ENCODE results near the gene TRAF2. TPM values are rescaled to one million over a fixed set of nuclear protein-coding genes. Genes with fewer than 3 reads are reported as not detected.
A peak's percentile ranks its signal among the peaks of the same experiment; 100 is the strongest.

Gene TRAF2
- total RNA-seq, 4 donors from 2014 or later: 8.6 to 16.1 (median 10.5) TPM

GRCh38 chr9:136886610-136887597 is 588 bp downstream of the TRAF2 start:
- no peaks in the 10 kb centered on the region for H3K9me3 ChIP-seq
- no peaks in the 10 kb centered on the region for H3K27me3 ChIP-seq
- TF ChIP-seq EP300 (IDR thresholded peaks at IDR 0.05): no peak
- TF ChIP-seq POLR2A (IDR thresholded peaks at IDR 0.05): no peak
- no peak for TF ChIP-seq POLR2AphosphoS5 (IDR thresholded peaks at IDR 0.05)
- no peak for TF ChIP-seq CTCF (IDR thresholded peaks at IDR 0.05)
- 9% methylated on average over 14 of the region's 76 CpGs for WGBS
- no peaks in the 10 kb centered on the region for H3K36me3 ChIP-seq
- H3K4me1 ChIP-seq: peaks cover 37% of the 10 kb centered on the region
- H3K4me3 ChIP-seq: peak overlapping the region; percentile 98
- no peak for DNase-seq (ENCODE audit: low spot score in 2 of 2)
- H3K27ac ChIP-seq: peak overlapping the region; percentile 85

DNA sequence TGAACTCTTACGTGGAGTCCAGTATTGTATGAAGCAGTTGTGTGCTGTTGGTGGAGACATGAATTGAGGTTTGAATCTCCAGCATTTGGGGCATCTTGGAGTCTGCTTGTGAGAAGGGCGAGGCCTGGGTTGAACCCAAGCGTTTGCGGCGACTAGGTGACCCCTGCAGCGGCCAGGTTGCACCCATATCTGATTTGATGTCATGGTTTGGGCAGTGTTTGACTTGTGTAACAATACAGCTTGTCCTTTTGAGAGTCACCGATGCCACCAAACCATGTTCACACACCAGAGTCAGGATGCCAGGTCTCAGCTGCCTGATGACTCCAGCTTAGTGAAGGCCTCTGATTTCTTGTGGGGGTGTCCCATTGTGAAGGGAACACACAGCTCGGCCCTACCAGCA is 2.1 kb downstream of the TRAF2 start:
- no peaks in the 10 kb centered on the region for H3K36me3 ChIP-seq
- DNase-seq (ENCODE audit: low spot score in 2 of 2): no peak
- no peak for TF ChIP-seq POLR2A (IDR thresholded peaks at IDR 0.05)
- no peak for TF ChIP-seq EP300 (IDR thresholded peaks at IDR 0.05)
- TF ChIP-seq POLR2AphosphoS5 (IDR thresholded peaks at IDR 0.05): no peak
- TF ChIP-seq CTCF (IDR thresholded peaks at IDR 0.05): no peak
- no peaks in the 10 kb centered on the region for H3K9me3 ChIP-seq
- H3K4me3 ChIP-seq: no peak overlapping the region
- peaks cover 23% of the 10 kb centered on the region for H3K4me1 ChIP-seq
- no peaks in the 10 kb centered on the region for H3K27me3 ChIP-seq
- no peak overlapping the region for H3K27ac ChIP-seq
- WGBS: 44% methylated on average over 2 of the region's 8 CpGs

DNA sequence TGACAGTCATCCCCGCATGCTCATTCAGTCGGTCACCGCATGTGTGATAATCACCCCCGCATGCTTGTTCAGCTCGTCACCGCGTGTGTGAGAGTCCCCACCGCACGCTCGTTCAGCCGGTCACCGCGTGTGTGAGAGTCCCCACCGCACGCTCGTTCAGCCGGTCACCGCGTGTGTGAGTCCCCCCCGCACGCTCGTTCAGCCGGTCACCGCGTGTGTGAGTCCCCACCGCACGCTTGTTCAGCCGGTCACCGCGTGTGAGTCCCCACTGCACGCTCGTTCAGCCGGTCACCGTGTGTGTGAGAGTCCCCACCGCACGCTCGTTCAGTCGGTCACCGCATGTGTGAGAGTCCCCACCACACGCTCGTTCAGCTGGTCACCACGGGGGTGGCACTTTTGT is 3.5 kb downstream of the TRAF2 start:
- Histone ChIP-seq H3K27ac (no peak overlapping the region), H3K36me3 (no peaks in the 10 kb centered on the region), H3K9me3 (no peaks in the 10 kb centered on the region), H3K4me1 (peaks cover 22% of the 10 kb centered on the region), H3K27me3 (no peaks in the 10 kb centered on the region), H3K4me3 (no peak overlapping the region)
- TF ChIP-seq POLR2A (IDR thresholded peaks at IDR 0.05): no peak
- no peak for TF ChIP-seq EP300 (IDR thresholded peaks at IDR 0.05)
- TF ChIP-seq CTCF (IDR thresholded peaks at IDR 0.05): no peak
- no peak for TF ChIP-seq POLR2AphosphoS5 (IDR thresholded peaks at IDR 0.05)
- WGBS: 95% methylated on average over 42 of the region's 42 CpGs
- no peak for DNase-seq (ENCODE audit: low spot score in 2 of 2)

GRCh38 chr9:136890661-136891060 is 4.3 kb downstream of the TRAF2 start:
- Histone ChIP-seq H3K27ac (no peak overlapping the region), H3K36me3 (no peaks in the 10 kb centered on the region), H3K4me3 (no peak overlapping the region), H3K4me1 (peaks cover 14% of the 10 kb centered on the region), H3K27me3 (no peaks in the 10 kb centered on the region), H3K9me3 (no peaks in the 10 kb centered on the region)
- DNase-seq (ENCODE audit: low spot score in 2 of 2): no peak
- TF ChIP-seq POLR2A (IDR thresholded peaks at IDR 0.05) (no peak), POLR2AphosphoS5 (IDR thresholded peaks at IDR 0.05) (no peak), CTCF (IDR thresholded peaks at IDR 0.05) (no peak), EP300 (IDR thresholded peaks at IDR 0.05) (no peak)
- WGBS: 83% methylated on average over 13 of the region's 13 CpGs

DNA sequence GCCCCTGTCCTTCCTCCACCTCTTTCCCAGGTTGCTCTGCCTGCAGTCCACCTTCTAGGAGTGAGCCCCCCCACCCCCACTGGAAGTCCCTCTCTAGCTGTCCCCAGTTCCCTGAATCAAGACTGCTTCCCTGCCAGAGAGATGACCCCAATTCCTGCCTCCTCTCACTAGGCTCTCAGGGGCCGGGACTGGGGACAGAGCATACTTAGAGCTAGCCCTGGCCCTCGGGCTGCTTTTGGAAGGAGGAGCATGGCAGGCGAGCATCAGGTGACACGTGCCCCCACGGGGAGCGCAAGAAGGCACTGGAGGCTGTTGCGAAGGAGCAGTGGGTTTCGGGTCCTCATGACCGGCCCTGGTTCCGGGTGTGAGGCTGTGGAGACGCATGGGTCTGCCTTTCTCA is 9.7 kb downstream of the TRAF2 start:
- 81% methylated on average over 11 of the region's 11 CpGs for WGBS
- Histone ChIP-seq H3K4me3 (no peak overlapping the region), H3K27ac (no peak overlapping the region), H3K36me3 (peaks cover 22% of the 10 kb centered on the region), H3K27me3 (no peaks in the 10 kb centered on the region), H3K9me3 (no peaks in the 10 kb centered on the region), H3K4me1 (peaks cover 27% of the 10 kb centered on the region)
- TF ChIP-seq POLR2A (IDR thresholded peaks at IDR 0.05): no peak
- no peak for TF ChIP-seq POLR2AphosphoS5 (IDR thresholded peaks at IDR 0.05)
- no peak for TF ChIP-seq EP300 (IDR thresholded peaks at IDR 0.05)
- TF ChIP-seq CTCF (IDR thresholded peaks at IDR 0.05): no peak
- DNase-seq (ENCODE audit: low spot score in 2 of 2): no peak
